Calu3 (cell line): Measurements from ENCODE around the gene ZFAND6. TPM values are rescaled to one million over a fixed set of nuclear protein-coding genes. Genes with fewer than 3 reads are reported as not detected.

Experiments used
- BruUV-seq: library from RNA; stranded (reverse); fragments of 400-500 nt; replicated peaks from 2 replicates; lab custom pipeline; 2021; lab: Mats Ljungman, UMichigan
- CTCF ChIA-PET: fragments of 300-600 bp; sonication (Branson Sonifier 250); formaldehyde crosslinking; loops from one replicate; lab custom pipeline; 2022; ENCODE audit warnings: antibody characterized with exemption; lab: Charles Lee
- DNase-seq: peaks from one replicate; pipeline ENCODE4 v3.0.0; 2022
- H3K27ac Mint-ChIP-seq: one replicate; pipeline ENCODE4 v1.8.0; 2022; ENCODE audit warnings: mixed read lengths; ENCODE audit not compliant: unreplicated experiment
- H3K27me3 Mint-ChIP-seq: one replicate; pipeline ENCODE4 v1.8.0; 2022; ENCODE audit warnings: mixed read lengths; ENCODE audit not compliant: unreplicated experiment
- H3K36me3 Mint-ChIP-seq: one replicate; pipeline ENCODE4 v1.8.0; 2022; ENCODE audit warnings: mild to moderate bottlenecking, moderate library complexity, mixed read lengths; ENCODE audit not compliant: insufficient read depth, unreplicated experiment
- H3K4me1 Mint-ChIP-seq: one replicate; pipeline ENCODE4 v1.8.0; 2022; ENCODE audit warnings: mild to moderate bottlenecking, low read depth, mixed read lengths; ENCODE audit not compliant: unreplicated experiment
- H3K4me3 Mint-ChIP-seq: one replicate; pipeline ENCODE4 v1.8.0; 2022; ENCODE audit warnings: mild to moderate bottlenecking, low read depth, moderate library complexity, mixed read lengths; ENCODE audit not compliant: unreplicated experiment
- H3K9me3 Mint-ChIP-seq: one replicate; pipeline ENCODE4 v1.8.0; 2022; ENCODE audit warnings: low read depth, mixed read lengths; ENCODE audit not compliant: unreplicated experiment
- CTCF ChIP-seq: fragments of 200-600 bp; IDR thresholded peaks from one replicate; pipeline ENCODE4 v1.8.0; 2022; ENCODE audit warnings: antibody characterized with exemption; ENCODE audit not compliant: unreplicated experiment
- intact Hi-C: fragments of 100-400 bp; cut with micrococcal nuclease; formaldehyde crosslinking; loops from one replicate; pipeline ENCODE4 v1.10.0; 2022; ENCODE audit not compliant: unreplicated experiment
- total RNA-seq: library from RNA; stranded (reverse); gene quantifications from 2 replicates; pipeline ENCODE4 v1.2.3, GENCODE V29; 2022

The ZFAND6 gene
- total RNA-seq, 1 experiment from 2014 or later = 87.5 TPM

GRCh38 chr15:80168421-80168820 is 108.9 kb downstream of the ZFAND6 start:
- Mint-ChIP-seq H3K27ac (no peak overlapping the region), H3K9me3 (no peaks in the 10 kb centered on the region), H3K36me3 (no peaks in the 10 kb centered on the region), H3K4me1 (no peaks in the 10 kb centered on the region), H3K4me3 (no peak overlapping the region), H3K27me3 (no peaks in the 10 kb centered on the region)
- no peak for DNase-seq
- CTCF ChIA-PET = interaction anchor here (0.6 kb wide), 1 partner anchor 638 kb away, joined by 5 read pairs; no protein-coding TSS in a partner anchor
- intact Hi-C loops = no loop called here
- BruUV-seq = no TSS peak
- TF ChIP-seq CTCF = no peak

GRCh38 chr15:80169768-80170357 is 110.4 kb downstream of the ZFAND6 start:
- CTCF ChIA-PET = no interaction called here
- TF ChIP-seq CTCF = no peak
- no TSS peak for BruUV-seq
- intact Hi-C loops = loop anchor here (10.0 kb wide), 2 partner anchors 275 to 825 kb away; partner anchors contain the start of gene MTHFS
- Mint-ChIP-seq H3K27ac (no peak overlapping the region), H3K9me3 (no peaks in the 10 kb centered on the region), H3K4me1 (no peaks in the 10 kb centered on the region), H3K27me3 (no peaks in the 10 kb centered on the region), H3K4me3 (no peak overlapping the region), H3K36me3 (no peaks in the 10 kb centered on the region)
- no peak for DNase-seq

- no peaks in the 10 kb centered on the region for H3K27me3 Mint-ChIP-seq
- intact Hi-C loops = loop anchor here (10.0 kb wide), 2 partner anchors 276 to 826 kb away; partner anchors contain the start of gene MTHFS
- H3K36me3 Mint-ChIP-seq = no peaks in the 10 kb centered on the region
- TF ChIP-seq CTCF = no peak
- no peak for DNase-seq
- CTCF ChIA-PET = no interaction called here
- no peaks in the 10 kb centered on the region for H3K4me1 Mint-ChIP-seq
- H3K27ac Mint-ChIP-seq = no peak overlapping the region
- H3K4me3 Mint-ChIP-seq = no peak overlapping the region
- no TSS peak for BruUV-seq
- no peaks in the 10 kb centered on the region for H3K9me3 Mint-ChIP-seq
These were observed 111.1 kb downstream of the ZFAND6 start for GRCh38 chr15:80170596-80170995.

GRCh38 chr15:80171787-80172186 is 112.3 kb downstream of the ZFAND6 start:
- TF ChIP-seq CTCF = no peak
- CTCF ChIA-PET = interaction anchor here (1.2 kb wide), 1 partner anchor 19 kb away, joined by 3 read pairs; the partner anchor contains the start of gene FAH
- H3K9me3 Mint-ChIP-seq = no peaks in the 10 kb centered on the region
- H3K27ac Mint-ChIP-seq = no peak overlapping the region
- DNase-seq = no peak
- no peaks in the 10 kb centered on the region for H3K27me3 Mint-ChIP-seq
- intact Hi-C loops = loop anchor here (2.0 to 10.0 kb wide), 3 partner anchors 277 to 827 kb away; partner anchors contain the start of gene MTHFS
- BruUV-seq = no TSS peak
- no peak overlapping the region for H3K4me3 Mint-ChIP-seq
- no peaks in the 10 kb centered on the region for H3K36me3 Mint-ChIP-seq
- no peaks in the 10 kb centered on the region for H3K4me1 Mint-ChIP-seq
